Measurements from ENCODE around the gene FAM111B.

- TF ChIP-seq JUND (IDR thresholded peaks at IDR 0.05) (no peak), CTCF (IDR thresholded peaks at IDR 0.05 in 2 of 3, conservative IDR thresholded peaks at IDR 0.05 in 1 of 3; ENCODE audit: borderline replicate concordance in 1 of 3, insufficient read depth in 1 of 3, low read depth in 2 of 3, low read length in 2 of 3) (no peak), EZH2phosphoT487 (IDR thresholded peaks at IDR 0.05; ENCODE audit: borderline replicate concordance) (no peak), POLR2A (IDR thresholded peaks at IDR 0.05; ENCODE audit: borderline replicate concordance, extremely low read depth, insufficient read depth, insufficient read length) (no peak), EZH2 (IDR thresholded peaks at IDR 0.05) (no peak), ZFX (IDR thresholded peaks at IDR 0.05) (no peak), RAD21 (IDR thresholded peaks at IDR 0.05; ENCODE audit: low read depth) (no peak), ZBTB33 (IDR thresholded peaks at IDR 0.05; ENCODE audit: extremely low read depth, insufficient replicate concordance, low read length) (no peak), ZNF274 (IDR thresholded peaks at IDR 0.05; ENCODE audit: low read depth, low read length) (no peak), ATF3 (IDR thresholded peaks at IDR 0.05) (no peak), FOSL1 (IDR thresholded peaks at IDR 0.05; ENCODE audit: low read depth) (no peak), SIN3A (IDR thresholded peaks at IDR 0.05; ENCODE audit: low read depth) (no peak)
These were observed 69.3 kb downstream of the FAM111B start for GRCh38 chr11:59176330-59176729.

All from HCT116 (cell line).